GM06990 (cell line): ENCODE measurements around the gene PAFAH2.
A peak's percentile ranks its signal among the peaks of the same experiment; 100 is the strongest.

Source experiments
- DNase-seq: peaks from one replicate; pipeline ENCODE4 v3.0.0-alpha.2; 2011; ENCODE audit not compliant: insufficient read length; ENCODE audit errors: extremely low read depth
- H3K27me3 ChIP-seq: replicated peaks from 2 replicates; pipeline ENCODE4 v1.6.0; 2011; ENCODE audit warnings: low read length; ENCODE audit not compliant: control insufficient read depth, insufficient read depth
- H3K36me3 ChIP-seq: 2 replicates; pipeline ENCODE4 v1.5.1; 2011; ENCODE audit warnings: low read length; ENCODE audit not compliant: control insufficient read depth, insufficient read depth
- H3K4me3 ChIP-seq: replicated peaks from 2 replicates; pipeline ENCODE4 v1.5.1; 2011; ENCODE audit warnings: low read depth, mild to moderate bottlenecking, control low read depth, low read length
- CTCF ChIP-seq: IDR thresholded peaks from 2 replicates; pipeline ENCODE4 v1.5.1; 2011; ENCODE audit warnings: low read length, control low read depth, mild to moderate bottlenecking, inconsistent platforms; ENCODE audit not compliant: insufficient read depth, poor library complexity, severe bottlenecking

Gene PAFAH2

GRCh38 chr1:25997828-25998761 lies at the start of gene PAFAH2:
PAFAH2 (minus strand) TSS chr1:25998063; CDS start chr1:25990816, 7,247 bp downstream.
- DNase-seq: peak; percentile 96
- peaks cover 3% of the 10 kb centered on the region; the same call in 1 of the 2 replicates for H3K36me3 ChIP-seq
- TF ChIP-seq CTCF: peak; percentile 99

GRCh38 chr1:26047278-26047874 lies 49.5 kb upstream of the PAFAH2 start:
- no peaks in the 10 kb centered on the region for H3K36me3 ChIP-seq
- no peak for DNase-seq
- peaks cover 1% of the 10 kb centered on the region; the same call in 1 of the 2 replicates for H3K27me3 ChIP-seq
- no peak overlapping the region for H3K4me3 ChIP-seq
- no peak for TF ChIP-seq CTCF

More at GRCh38 chr1:25997828-25998761, at the start of gene PAFAH2:
- no peaks in the 10 kb centered on the region; the same call in 1 of the 2 replicates for H3K27me3 ChIP-seq
- peak within 1 kb of the TSS; percentile 80 for H3K4me3 ChIP-seq

- no peak for DNase-seq
- no peaks in the 10 kb centered on the region for H3K36me3 ChIP-seq
- no peak overlapping the region for H3K4me3 ChIP-seq
- no peak for TF ChIP-seq CTCF
- H3K27me3 ChIP-seq: peaks cover 1% of the 10 kb centered on the region; the same call in 1 of the 2 replicates
Measured at GRCh38 chr1:26046246-26047095, 48.6 kb upstream of the PAFAH2 start.

- Histone ChIP-seq H3K36me3 (no peaks in the 10 kb centered on the region), H3K4me3 (no peak within 1 kb of the TSS)
Measured at GRCh38 chr1:26045722-26046245, 47.9 kb upstream of the PAFAH2 start, which contains the start of gene SLC30A2. SLC30A2 (minus strand) TSS chr1:26046118; CDS start chr1:26045896, 222 bp downstream.

More at GRCh38 chr1:26045722-26046245, 47.9 kb upstream of the PAFAH2 start, which contains the start of gene SLC30A2:
- TF ChIP-seq CTCF: no peak
- peaks cover 1% of the 10 kb centered on the region for H3K27me3 ChIP-seq
- DNase-seq: no peak
